Mucosa of stomach (tissue), 1 donor: Measurements from ENCODE around the gene TDRD12.
"Not testable (repeated sequence)": the region's sequence is repeated elsewhere in the genome, so short reads cannot be mapped to it uniquely, and the experiment has no call there.

Source experiments
- H3K27me3 ChIP-seq: one replicate; pipeline ENCODE4 v1.7.0; 2013; ENCODE audit warnings: mild to moderate bottlenecking, low read length; ENCODE audit not compliant: control insufficient read depth, insufficient read depth
- H3K36me3 ChIP-seq: one replicate; pipeline ENCODE4 v1.7.0; 2013; ENCODE audit warnings: low read length; ENCODE audit not compliant: control insufficient read depth, insufficient read depth
- H3K4me1 ChIP-seq: one replicate; pipeline ENCODE4 v1.7.0; 2013; ENCODE audit warnings: mild to moderate bottlenecking, low read length; ENCODE audit not compliant: control insufficient read depth, insufficient read depth
- H3K4me3 ChIP-seq: one replicate; pipeline ENCODE4 v1.7.0; 2013; ENCODE audit warnings: low read length
- H3K9ac ChIP-seq: one replicate; pipeline ENCODE4 v1.7.0; 2013; ENCODE audit warnings: mild to moderate bottlenecking, low read length, moderate library complexity
- H3K9me3 ChIP-seq: one replicate; pipeline ENCODE4 v1.7.0; 2013; ENCODE audit warnings: mild to moderate bottlenecking, low read length, moderate library complexity; ENCODE audit not compliant: control insufficient read depth
- donor health status: Pancreatic carcinoma.

The TDRD12 gene

GRCh38 chr19:32677657-32678056 is 41.9 kb upstream of the TDRD12 start:
- H3K4me3 ChIP-seq = no peak overlapping the region
- H3K9ac ChIP-seq = no peak overlapping the region
- no peaks in the 10 kb centered on the region for H3K9me3 ChIP-seq
- H3K27me3 ChIP-seq = peaks cover 39% of the 10 kb centered on the region
- H3K36me3 ChIP-seq = no peaks in the 10 kb centered on the region
- H3K4me1 ChIP-seq = peaks cover 21% of the 10 kb centered on the region

- H3K4me3 ChIP-seq = no peak overlapping the region
- no peak overlapping the region for H3K9ac ChIP-seq
- H3K4me1 ChIP-seq = peaks cover 9% of the 10 kb centered on the region
- H3K9me3 ChIP-seq = no peaks in the 10 kb centered on the region
- H3K36me3 ChIP-seq = no peaks in the 10 kb centered on the region
- H3K27me3 ChIP-seq = peaks cover 29% of the 10 kb centered on the region
Observed at GRCh38 chr19:32680986-32681385, 38.6 kb upstream of the TDRD12 start.

GRCh38 chr19:32682317-32682716 is 37.2 kb upstream of the TDRD12 start:
- H3K9ac ChIP-seq = no peak overlapping the region
- no peaks in the 10 kb centered on the region for H3K4me1 ChIP-seq
- no peaks in the 10 kb centered on the region for H3K36me3 ChIP-seq
- H3K4me3 ChIP-seq = no peak overlapping the region
- no peaks in the 10 kb centered on the region for H3K9me3 ChIP-seq
- peaks cover 15% of the 10 kb centered on the region for H3K27me3 ChIP-seq

- Histone ChIP-seq H3K9ac (no peak overlapping the region), H3K27me3 (no peaks in the 10 kb centered on the region), H3K36me3 (no peaks in the 10 kb centered on the region), H3K4me1 (no peaks in the 10 kb centered on the region), H3K9me3 (no peaks in the 10 kb centered on the region), H3K4me3 (no peak overlapping the region)
Observed at GRCh38 chr19:32686847-32687475, 32.6 kb upstream of the TDRD12 start.

- no peak overlapping the region for H3K4me3 ChIP-seq
- H3K36me3 ChIP-seq = no peaks in the 10 kb centered on the region
- H3K27me3 ChIP-seq = peaks cover 5% of the 10 kb centered on the region
- H3K9me3 ChIP-seq = no peaks in the 10 kb centered on the region
- no peak overlapping the region for H3K9ac ChIP-seq
- H3K4me1 ChIP-seq = peaks cover 5% of the 10 kb centered on the region
Observed at GRCh38 chr19:32687681-32688080, 31.9 kb upstream of the TDRD12 start.

- Histone ChIP-seq H3K4me3 (no peak overlapping the region), H3K4me1 (peaks cover 11% of the 10 kb centered on the region), H3K36me3 (no peaks in the 10 kb centered on the region), H3K9ac (no peak overlapping the region), H3K27me3 (peaks cover 6% of the 10 kb centered on the region), H3K9me3 (no peaks in the 10 kb centered on the region)
Observed at GRCh38 chr19:32688311-32688710, 31.3 kb upstream of the TDRD12 start.

GRCh38 chr19:32691291-32691951 is 28.1 kb upstream of the TDRD12 start, which contains the start of gene NUDT19:
TSS of gene NUDT19 (plus strand) at chr19:32691821. CDS start at chr19:32691961, 140 bp downstream.
- Histone ChIP-seq H3K9me3 (no peaks in the 10 kb centered on the region), H3K9ac (peak within 1 kb of the TSS; percentile 66), H3K4me3 (peak within 1 kb of the TSS; percentile 51), H3K27me3 (peaks cover 14% of the 10 kb centered on the region), H3K36me3 (no peaks in the 10 kb centered on the region), H3K4me1 (peaks cover 12% of the 10 kb centered on the region)

- Histone ChIP-seq H3K36me3 (no peaks in the 10 kb centered on the region), H3K9me3 (no peaks in the 10 kb centered on the region), H3K27me3 (peaks cover 16% of the 10 kb centered on the region), H3K9ac (peak overlapping the region; percentile 66), H3K4me3 (peak overlapping the region; percentile 51), H3K4me1 (peaks cover 12% of the 10 kb centered on the region)
Observed at GRCh38 chr19:32691952-32692726, 27.4 kb upstream of the TDRD12 start.

GRCh38 chr19:32692727-32693061 is 26.9 kb upstream of the TDRD12 start:
- Histone ChIP-seq H3K36me3 (no peaks in the 10 kb centered on the region), H3K27me3 (peaks cover 21% of the 10 kb centered on the region), H3K4me1 (peaks cover 12% of the 10 kb centered on the region), H3K9me3 (no peaks in the 10 kb centered on the region), H3K9ac (peak overlapping the region; percentile 66), H3K4me3 (peak overlapping the region; percentile 51)

GRCh38 chr19:32693151-32694108 is 26.1 kb upstream of the TDRD12 start:
- H3K4me3 ChIP-seq, H3K9me3 ChIP-seq, H3K36me3 ChIP-seq, H3K9ac ChIP-seq: not testable (repeated sequence)
- Histone ChIP-seq H3K4me1 (peaks cover 12% of the 10 kb centered on the region), H3K27me3 (peaks cover 26% of the 10 kb centered on the region)

GRCh38 chr19:32694316-32694715 is 25.3 kb upstream of the TDRD12 start:
- not testable (repeated sequence) for H3K4me3 ChIP-seq, H3K9ac ChIP-seq, H3K9me3 ChIP-seq, H3K36me3 ChIP-seq
- Histone ChIP-seq H3K27me3 (peaks cover 32% of the 10 kb centered on the region), H3K4me1 (peaks cover 12% of the 10 kb centered on the region)
